SK-N-SH (cell line): ENCODE measurements around the gene LSR. TPM values are rescaled to one million over a fixed set of nuclear protein-coding genes. Genes with fewer than 3 reads are reported as not detected.

ENCODE experiments used
- CTCF ChIA-PET: fragments of 300-600, 350-600 bp; formaldehyde crosslinking; extraction: SDS; loops from one replicate; lab custom pipeline; 2021; lab: Yijun Ruan, JAX
- POLR2A ChIA-PET: fragments of 350-600 bp; sonication (Branson Sonifier 250); formaldehyde crosslinking; extraction: SDS; loops from one replicate; lab custom pipeline; 2020; ENCODE audit warnings: antibody characterized with exemption, inconsistent platforms; lab: Yijun Ruan, JAX
- DNase-seq: peaks from one replicate; pipeline ENCODE4 v3.0.0; 2012
- H2AFZ ChIP-seq: fragments of 200-600 bp; sonication (generic); 2 replicates; pipeline ENCODE4 v1.8.1; 2016; ENCODE audit warnings: antibody characterized with exemption, mild to moderate bottlenecking, low read depth
- H3F3A ChIP-seq: fragments of 200-600 bp; sonication (generic); replicated peaks from 2 replicates; pipeline ENCODE3; 2016; ENCODE audit warnings: antibody characterized with exemption, mild to moderate bottlenecking; ENCODE audit not compliant: insufficient read depth
- H3K27ac ChIP-seq, 2 experiments: fragments of 200-500 bp in 1 of 2; fragments of 200-600 bp in 1 of 2; sonication (Bioruptor generic) in 1 of 2; sonication (generic), shearing (Covaris generic) in 1 of 2; 2 replicates each; pipeline versions ENCODE4 v1.5.1 to v1.6.1; 2014 to 2016; ENCODE audit warnings: low read depth in 2 of 2, inconsistent platforms in 1 of 2, low read length in 1 of 2, mild to moderate bottlenecking in 1 of 2, mixed read lengths in 1 of 2
- H3K27me3 ChIP-seq: fragments of 200-600 bp; sonication (generic), shearing (Covaris generic); 2 replicates; pipeline ENCODE4 v1.6.1; 2016; ENCODE audit warnings: mixed run types; ENCODE audit not compliant: insufficient read depth
- H3K36me3 ChIP-seq, 2 experiments: fragments of 200-500 bp in 1 of 2; fragments of 200-600 bp in 1 of 2; sonication (Bioruptor generic) in 1 of 2; sonication (generic) in 1 of 2; replicated peaks in 1 of 2; 2 replicates each; pipeline versions ENCODE3 to v1.5.1; 2014 to 2016; ENCODE audit warnings: low read length in 1 of 2, mild to moderate bottlenecking in 1 of 2; ENCODE audit not compliant: insufficient read depth in 2 of 2, control insufficient read depth in 1 of 2
- H3K4me1 ChIP-seq, 2 experiments: fragments of 200-500 bp in 1 of 2; fragments of 200-600 bp in 1 of 2; sonication (Bioruptor generic) in 1 of 2; sonication (generic), shearing (Covaris generic) in 1 of 2; 2 replicates each; pipeline versions ENCODE4 v1.5.1 to v1.6.1; 2014 to 2016; ENCODE audit warnings: low read depth in 1 of 2, low read length in 1 of 2, mixed run types in 1 of 2; ENCODE audit not compliant: insufficient read depth in 2 of 2, control insufficient read depth in 1 of 2
- H3K4me2 ChIP-seq: fragments of 200-600 bp; sonication (generic), shearing (Covaris generic); 2 replicates; pipeline ENCODE4 v1.6.1; 2017; ENCODE audit warnings: mixed run types
- H3K4me3 ChIP-seq, 2 experiments: fragments of 200-500 bp in 1 of 2; fragments of 200-600 bp in 1 of 2; sonication (Bioruptor generic) in 1 of 2; sonication (generic), shearing (Covaris generic) in 1 of 2; 2 replicates each; pipeline versions ENCODE4 v1.5.1 to v1.8.1; 2014 to 2016; ENCODE audit warnings: low read depth in 2 of 2, inconsistent platforms in 1 of 2, low read length in 1 of 2, mild to moderate bottlenecking in 1 of 2, mixed read lengths in 1 of 2, moderate library complexity in 1 of 2
- H3K79me2 ChIP-seq: fragments of 200-600 bp; sonication (generic); 2 replicates; pipeline ENCODE4 v1.8.1; 2017; ENCODE audit warnings: mild to moderate bottlenecking; ENCODE audit not compliant: insufficient read depth
- H3K9ac ChIP-seq: fragments of 200-600 bp; sonication (generic); 2 replicates; pipeline ENCODE4 v1.6.1; 2017; ENCODE audit warnings: mixed run types
- H3K9me2 ChIP-seq: fragments of 200-600 bp; sonication (generic); 2 replicates; pipeline ENCODE4 v1.6.1; 2017; ENCODE audit warnings: mixed run types
- H3K9me3 ChIP-seq: fragments of 200-600 bp; sonication (generic); 2 replicates; pipeline ENCODE4 v1.6.1; 2017; ENCODE audit warnings: mixed run types, mild to moderate bottlenecking, moderate library complexity
- H4K20me1 ChIP-seq: fragments of 200-600 bp; sonication (generic); 2 replicates; pipeline ENCODE4 v1.6.1; 2017; ENCODE audit warnings: mild to moderate bottlenecking, mixed run types; ENCODE audit not compliant: insufficient read depth
- EP300 ChIP-seq, 2 experiments: IDR thresholded peaks; 2 replicates each; pipeline versions ENCODE4 v1.4.0 to v1.6.1; 2012; ENCODE audit warnings: borderline replicate concordance in 1 of 2, low read depth in 1 of 2, low read length in 1 of 2
- FOXM1 ChIP-seq: IDR thresholded peaks from 2 replicates; pipeline ENCODE4 v1.4.0; 2012; ENCODE audit warnings: low read depth, mild to moderate bottlenecking
- GABPA ChIP-seq: IDR thresholded peaks from 2 replicates; pipeline ENCODE4 v1.4.0; 2012; ENCODE audit warnings: low read depth, mild to moderate bottlenecking
- MXI1 ChIP-seq: IDR thresholded peaks from 2 replicates; pipeline ENCODE4 v1.6.1; 2012; ENCODE audit warnings: mild to moderate bottlenecking, low read depth, low read length, improper control_type of control experiment
- NRF1 ChIP-seq: IDR thresholded peaks from 2 replicates; pipeline ENCODE4 v1.6.1; 2012; ENCODE audit warnings: low read depth, mild to moderate bottlenecking, low read length
- POLR2AphosphoS5 ChIP-seq: IDR thresholded peaks from 2 replicates; pipeline ENCODE4 v1.6.1; 2012; ENCODE audit warnings: low read depth, low read length
- RCOR1 ChIP-seq: fragments of 150-350 bp; IDR thresholded peaks from 2 replicates; pipeline ENCODE4 v1.6.1; 2017; ENCODE audit warnings: antibody characterized with exemption, low read length
- RXRA ChIP-seq: IDR thresholded peaks from 2 replicates; pipeline ENCODE4 v1.4.0; 2012; ENCODE audit warnings: low read depth, mild to moderate bottlenecking, borderline replicate concordance
- YY1 ChIP-seq: IDR thresholded peaks from 2 replicates; pipeline ENCODE4 v1.4.0; 2012; ENCODE audit warnings: low read depth, mild to moderate bottlenecking
- WGBS: methylation state at CpG from one replicate; pipeline ENCODE4 v1.1.6; 2017; ENCODE audit warnings: low lambda C conversion rate; 5-methylcytosine and 5-hydroxymethylcytosine counted together
- polyA plus RNA-seq, 3 experiments: library from polyadenylated mRNA; depleted of rRNA; stranded (reverse); fragments of >200 nt; gene quantifications; 2 replicates each; pipeline ENCODE4 v1.2.3, GENCODE V29; 2012
- TF ChIP-seq, protein P1 (sequence below): fragments of 200-600 bp; sonication (generic); IDR thresholded peaks from 2 replicates; pipeline ENCODE4 v1.6.1; 2017; ENCODE audit warnings: antibody characterized with exemption, mild to moderate bottlenecking, moderate library complexity
- TF ChIP-seq, protein P2 (sequence below): fragments of 150-350 bp; IDR thresholded peaks from 2 replicates; pipeline ENCODE4 v1.6.1; 2017; ENCODE audit warnings: antibody characterized with exemption, low read length, low read depth, borderline replicate concordance
- TF ChIP-seq, protein P3 (sequence below): IDR thresholded peaks from 2 replicates; pipeline ENCODE4 v1.4.0; 2012; ENCODE audit warnings: low read depth, borderline replicate concordance
- TF ChIP-seq, protein P4 (sequence below): fragments of 150-350 bp; IDR thresholded peaks from 2 replicates; pipeline ENCODE4 v1.6.1; 2016; ENCODE audit warnings: mild to moderate bottlenecking, low read depth, low read length

Gene LSR
- polyA plus RNA-seq, 1 of the 3 experiments (the other 2 are of a cell fraction), result 0.62 TPM

DNA sequence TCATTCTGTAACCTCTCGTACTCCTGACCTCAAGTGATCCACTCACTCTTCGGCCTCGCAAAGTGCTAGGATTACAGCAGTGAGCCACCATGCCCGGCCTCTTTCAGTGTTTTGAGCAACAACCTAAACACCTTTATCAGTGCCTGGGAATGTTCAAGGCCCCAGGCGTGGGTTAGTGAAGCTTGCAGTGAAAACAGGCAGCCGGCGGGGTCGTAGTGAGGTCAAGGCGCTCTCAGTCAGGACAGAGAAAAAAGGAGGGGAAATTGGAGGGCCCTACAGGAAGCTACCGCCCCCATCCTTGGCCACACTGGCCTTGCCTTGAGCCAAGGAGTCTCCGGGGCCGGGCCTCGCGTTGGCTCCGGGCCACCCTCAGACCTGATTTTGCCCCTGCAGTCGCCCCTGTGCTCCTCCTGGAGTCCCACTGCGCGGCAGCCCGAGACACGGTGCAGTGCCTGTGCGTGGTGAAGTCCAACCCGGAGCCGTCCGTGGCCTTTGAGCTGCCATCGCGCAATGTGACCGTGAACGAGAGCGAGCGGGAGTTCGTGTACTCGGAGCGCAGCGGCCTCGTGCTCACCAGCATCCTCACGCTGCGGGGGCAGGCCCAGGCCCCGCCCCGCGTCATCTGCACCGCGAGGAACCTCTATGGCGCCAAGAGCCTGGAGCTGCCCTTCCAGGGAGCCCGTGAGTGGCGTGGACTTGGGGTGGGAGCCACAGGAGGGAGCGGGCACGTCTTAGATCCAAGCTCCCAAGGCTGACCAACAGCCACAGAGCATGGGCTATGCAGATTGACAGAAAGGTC is 60.9 kb downstream of the LSR start (continued):
- TF ChIP-seq, protein P1, sequence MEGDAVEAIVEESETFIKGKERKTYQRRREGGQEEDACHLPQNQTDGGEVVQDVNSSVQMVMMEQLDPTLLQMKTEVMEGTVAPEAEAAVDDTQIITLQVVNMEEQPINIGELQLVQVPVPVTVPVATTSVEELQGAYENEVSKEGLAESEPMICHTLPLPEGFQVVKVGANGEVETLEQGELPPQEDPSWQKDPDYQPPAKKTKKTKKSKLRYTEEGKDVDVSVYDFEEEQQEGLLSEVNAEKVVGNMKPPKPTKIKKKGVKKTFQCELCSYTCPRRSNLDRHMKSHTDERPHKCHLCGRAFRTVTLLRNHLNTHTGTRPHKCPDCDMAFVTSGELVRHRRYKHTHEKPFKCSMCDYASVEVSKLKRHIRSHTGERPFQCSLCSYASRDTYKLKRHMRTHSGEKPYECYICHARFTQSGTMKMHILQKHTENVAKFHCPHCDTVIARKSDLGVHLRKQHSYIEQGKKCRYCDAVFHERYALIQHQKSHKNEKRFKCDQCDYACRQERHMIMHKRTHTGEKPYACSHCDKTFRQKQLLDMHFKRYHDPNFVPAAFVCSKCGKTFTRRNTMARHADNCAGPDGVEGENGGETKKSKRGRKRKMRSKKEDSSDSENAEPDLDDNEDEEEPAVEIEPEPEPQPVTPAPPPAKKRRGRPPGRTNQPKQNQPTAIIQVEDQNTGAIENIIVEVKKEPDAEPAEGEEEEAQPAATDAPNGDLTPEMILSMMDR, result no peak
- TF ChIP-seq FOXM1, result no peak
- TF ChIP-seq YY1, result no peak
- TF ChIP-seq, protein P2, sequence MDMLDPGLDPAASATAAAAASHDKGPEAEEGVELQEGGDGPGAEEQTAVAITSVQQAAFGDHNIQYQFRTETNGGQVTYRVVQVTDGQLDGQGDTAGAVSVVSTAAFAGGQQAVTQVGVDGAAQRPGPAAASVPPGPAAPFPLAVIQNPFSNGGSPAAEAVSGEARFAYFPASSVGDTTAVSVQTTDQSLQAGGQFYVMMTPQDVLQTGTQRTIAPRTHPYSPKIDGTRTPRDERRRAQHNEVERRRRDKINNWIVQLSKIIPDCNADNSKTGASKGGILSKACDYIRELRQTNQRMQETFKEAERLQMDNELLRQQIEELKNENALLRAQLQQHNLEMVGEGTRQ, result no peak

DNA sequence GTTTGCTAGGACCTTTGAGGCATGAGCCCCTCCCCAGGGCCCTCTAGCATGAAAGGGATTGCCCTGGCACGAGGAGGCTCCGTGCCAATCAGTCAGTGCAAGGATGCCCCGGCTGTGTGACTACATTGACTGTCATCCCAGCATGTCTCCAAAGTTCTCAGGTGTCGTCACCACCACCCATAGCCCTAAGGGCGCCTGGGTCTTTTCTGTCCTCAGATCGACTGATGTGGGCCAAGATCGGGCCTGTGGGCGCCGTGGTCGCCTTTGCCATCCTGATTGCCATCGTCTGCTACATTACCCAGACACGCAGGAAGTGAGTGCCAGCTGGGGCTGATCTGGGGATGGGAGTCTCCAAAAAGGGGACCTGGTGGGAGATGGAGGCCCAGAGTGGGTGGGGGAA is 61.5 kb downstream of the LSR start:
- TF ChIP-seq EP300 (IDR thresholded peaks at IDR 0.05; ENCODE audit: borderline replicate concordance in 1 of 2, low read depth in 1 of 2, low read length in 1 of 2), result no peak
- TF ChIP-seq, protein P3, sequence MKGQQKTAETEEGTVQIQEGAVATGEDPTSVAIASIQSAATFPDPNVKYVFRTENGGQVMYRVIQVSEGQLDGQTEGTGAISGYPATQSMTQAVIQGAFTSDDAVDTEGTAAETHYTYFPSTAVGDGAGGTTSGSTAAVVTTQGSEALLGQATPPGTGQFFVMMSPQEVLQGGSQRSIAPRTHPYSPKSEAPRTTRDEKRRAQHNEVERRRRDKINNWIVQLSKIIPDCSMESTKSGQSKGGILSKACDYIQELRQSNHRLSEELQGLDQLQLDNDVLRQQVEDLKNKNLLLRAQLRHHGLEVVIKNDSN, result no peak
- TF ChIP-seq RCOR1, result no peak
- no peak for TF ChIP-seq GABPA
- no peak for TF ChIP-seq NRF1
- TF ChIP-seq RXRA, result no peak
- TF ChIP-seq POLR2AphosphoS5, result no peak
- TF ChIP-seq, protein P4, sequence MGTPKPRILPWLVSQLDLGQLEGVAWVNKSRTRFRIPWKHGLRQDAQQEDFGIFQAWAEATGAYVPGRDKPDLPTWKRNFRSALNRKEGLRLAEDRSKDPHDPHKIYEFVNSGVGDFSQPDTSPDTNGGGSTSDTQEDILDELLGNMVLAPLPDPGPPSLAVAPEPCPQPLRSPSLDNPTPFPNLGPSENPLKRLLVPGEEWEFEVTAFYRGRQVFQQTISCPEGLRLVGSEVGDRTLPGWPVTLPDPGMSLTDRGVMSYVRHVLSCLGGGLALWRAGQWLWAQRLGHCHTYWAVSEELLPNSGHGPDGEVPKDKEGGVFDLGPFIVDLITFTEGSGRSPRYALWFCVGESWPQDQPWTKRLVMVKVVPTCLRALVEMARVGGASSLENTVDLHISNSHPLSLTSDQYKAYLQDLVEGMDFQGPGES, result no peak
- TF ChIP-seq MXI1, result no peak
- TF ChIP-seq, protein P1, result no peak
- DNase-seq, result no peak
- Histone ChIP-seq H3K4me2 (no peak overlapping the region), H3K4me1 (no peaks in the 10 kb centered on the region), H3F3A (no peaks in the 10 kb centered on the region), H3K79me2 (no peaks in the 10 kb centered on the region), H3K9ac (no peak overlapping the region), H3K9me2 (no peaks in the 10 kb centered on the region), H3K27me3 (no peaks in the 10 kb centered on the region; the same call in 1 of the 2 replicates), H3K4me3 (no peak overlapping the region), H3K9me3 (no peaks in the 10 kb centered on the region), H3K36me3 (no peaks in the 10 kb centered on the region), H2AFZ (no peak overlapping the region), H4K20me1 (no peaks in the 10 kb centered on the region), H3K27ac (no peak overlapping the region)
- CTCF ChIA-PET, result interaction anchor here (1.0 kb wide), 1 partner anchor 185 kb away, joined by 4 read pairs; no protein-coding TSS in a partner anchor
- POLR2A ChIA-PET, result no interaction called here
- 51% methylated on average over 10 of the region's 12 CpGs for WGBS
